Measurements from ENCODE around the gene GCFC2. TPM values are rescaled to one million over a fixed set of nuclear protein-coding genes. Genes with fewer than 3 reads are reported as not detected.

Gene GCFC2
- total and polyA plus RNA-seq, 9 of the 15 experiments (the other 6 are each of a cell fraction or from before 2014, with no cell fraction given), result 10.5 to 40.6 (median 23.0) TPM

DNA sequence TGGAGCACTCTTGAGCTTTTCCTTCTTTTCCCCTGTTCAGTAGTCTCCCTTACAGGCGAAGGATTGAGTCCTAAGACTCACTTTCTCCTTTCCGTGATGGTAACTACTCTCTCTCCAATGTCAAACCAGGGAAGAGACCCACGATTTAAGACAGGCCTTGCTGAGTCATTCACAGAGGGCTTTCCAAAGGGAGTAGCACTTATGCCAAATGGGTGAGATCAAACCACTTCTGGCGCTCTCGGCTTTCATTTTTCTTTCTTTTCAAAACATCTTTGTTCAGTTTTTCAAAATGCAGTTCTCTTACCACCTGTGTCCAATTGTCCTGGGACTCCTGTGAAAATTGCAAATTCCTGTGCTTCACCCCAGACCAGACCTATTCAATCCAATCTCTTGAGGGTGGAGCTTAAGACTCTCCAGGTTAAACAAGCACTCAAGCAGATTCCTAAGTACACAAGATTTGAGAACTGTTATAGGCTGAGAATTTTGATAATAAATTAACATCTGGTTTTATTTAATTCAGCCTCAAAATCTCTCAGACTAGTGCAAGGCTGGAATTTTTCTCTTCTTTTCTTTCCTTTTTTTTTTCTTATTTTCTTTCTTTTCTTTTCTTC lies 78.5 kb downstream of the GCFC2 start:
- H2AFZ ChIP-seq (ENCODE audit: low read depth, low read length), result peak overlapping the region; percentile 38; the same call in 1 of the 2 replicates
- no peaks in the 10 kb centered on the region for H3K79me2 ChIP-seq (ENCODE audit: control insufficient read depth, insufficient read depth, low read length)
- peak in 1 of 4 experiments; percentile 23 for DNase-seq (ENCODE audit: extremely low read depth in 1 of 4, low spot score in 3 of 4)
- ChIA-PET CTCF (ENCODE audit: low intra/inter-chr PET ratio) (no interaction called here), POLR2A (interaction anchor here (1.1 kb wide), 1 partner anchor 15 kb away, joined by 4 read pairs; the partner anchor contains the start of gene MRPL19)
- H4K20me1 ChIP-seq (replicated peaks; ENCODE audit: control insufficient read depth, insufficient read depth, low read length), result no peaks in the 10 kb centered on the region
- in situ Hi-C loops (cut with MboI) (loop anchor here (25.0 kb wide), 1 partner anchor 955 kb away; no protein-coding TSS in a partner anchor), intact Hi-C loops (cut with micrococcal nuclease) (no loop called here)
- no peak overlapping the region for H3K4me3 ChIP-seq
- no TSS peak for BruUV-seq (replicated peaks)
- H3K4me1 ChIP-seq (replicated peaks in 1 of 2; ENCODE audit: control insufficient read depth in 2 of 2, insufficient read depth in 2 of 2, low read length in 2 of 2), result no peaks in the 10 kb centered on the region
- 0 out of 3 replicates have a peak, but pooled peaks have one; percentile 49 for ATAC-seq
- peaks cover 10 to 16% of the 10 kb centered on the region in 2 experiments; a peak in 4 of 5 replicates for H3K27me3 ChIP-seq (ENCODE audit: control insufficient read depth in 2 of 2, insufficient read depth in 2 of 2, low read length in 2 of 2)
- no peak overlapping the region for H3K9ac ChIP-seq (ENCODE audit: insufficient read depth in 1 of 2, low read depth in 2 of 2, low read length in 2 of 2)
- no peak for FAIRE-seq
- H3K36me3 ChIP-seq (ENCODE audit: control insufficient read depth, insufficient read depth, low read length), result no peaks in the 10 kb centered on the region
- 3% methylated on average over 5 of the region's 5 CpGs for WGBS (ENCODE audit: insufficient coverage, low coverage, missing lambda C conversion rate)
- no peak overlapping the region for H3K4me2 ChIP-seq (ENCODE audit: insufficient read depth, low read length)
- H3K9me3 ChIP-seq (replicated peaks; ENCODE audit: control insufficient read depth, insufficient read depth, low read depth, low read length), result no peaks in the 10 kb centered on the region
- no peaks in the 10 kb centered on the region for H3K9me1 ChIP-seq (ENCODE audit: control insufficient read depth, insufficient read depth, low read length)
- no peak overlapping the region for H3K27ac ChIP-seq (ENCODE audit: extremely low read depth, low read depth, low read length)
- TF ChIP-seq NFE2L1 (tag; IDR thresholded peaks at IDR 0.05; ENCODE audit: borderline replicate concordance, low read depth) (peak; percentile 58; the same call in 1 of the 2 replicates), ZNF175 (CRISPR knock-in tag; IDR thresholded peaks at IDR 0.05; ENCODE audit: low read depth) (no peak), MYNN (IDR thresholded peaks at IDR 0.05) (no peak), MYNN (CRISPR knock-in tag; IDR thresholded peaks at IDR 0.05) (no peak), FOXP1 (CRISPR knock-in tag; IDR thresholded peaks at IDR 0.05) (no peak), ZNF57 (CRISPR knock-in tag; IDR thresholded peaks at IDR 0.05) (no peak), ZNF445 (CRISPR knock-in tag; IDR thresholded peaks at IDR 0.05; ENCODE audit: low read depth) (no peak), ZNF124 (CRISPR knock-in tag; IDR thresholded peaks at IDR 0.05) (no peak), NCOR1 (IDR thresholded peaks at IDR 0.05) (no peak), ATF6 (CRISPR knock-in tag; IDR thresholded peaks at IDR 0.05) (no peak), STAT5B (CRISPR knock-in tag; IDR thresholded peaks at IDR 0.05) (no peak), MAFK (IDR thresholded peaks at IDR 0.05; ENCODE audit: low read length) (no peak), TRIM24 (IDR thresholded peaks at IDR 0.05) (no peak), ETV6 (IDR thresholded peaks at IDR 0.05; ENCODE audit: borderline replicate concordance in 1 of 2, low read depth in 2 of 2, low read length in 1 of 2) (no peak), ETV6 (CRISPR knock-in tag; IDR thresholded peaks at IDR 0.05; ENCODE audit: borderline replicate concordance) (no peak), CREM (IDR thresholded peaks at IDR 0.05; ENCODE audit: low read depth) (no peak)
- TF ChIP-seq, protein P1, sequence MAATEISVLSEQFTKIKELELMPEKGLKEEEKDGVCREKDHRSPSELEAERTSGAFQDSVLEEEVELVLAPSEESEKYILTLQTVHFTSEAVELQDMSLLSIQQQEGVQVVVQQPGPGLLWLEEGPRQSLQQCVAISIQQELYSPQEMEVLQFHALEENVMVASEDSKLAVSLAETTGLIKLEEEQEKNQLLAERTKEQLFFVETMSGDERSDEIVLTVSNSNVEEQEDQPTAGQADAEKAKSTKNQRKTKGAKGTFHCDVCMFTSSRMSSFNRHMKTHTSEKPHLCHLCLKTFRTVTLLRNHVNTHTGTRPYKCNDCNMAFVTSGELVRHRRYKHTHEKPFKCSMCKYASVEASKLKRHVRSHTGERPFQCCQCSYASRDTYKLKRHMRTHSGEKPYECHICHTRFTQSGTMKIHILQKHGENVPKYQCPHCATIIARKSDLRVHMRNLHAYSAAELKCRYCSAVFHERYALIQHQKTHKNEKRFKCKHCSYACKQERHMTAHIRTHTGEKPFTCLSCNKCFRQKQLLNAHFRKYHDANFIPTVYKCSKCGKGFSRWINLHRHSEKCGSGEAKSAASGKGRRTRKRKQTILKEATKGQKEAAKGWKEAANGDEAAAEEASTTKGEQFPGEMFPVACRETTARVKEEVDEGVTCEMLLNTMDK (IDR thresholded peaks at IDR 0.05; ENCODE audit: borderline replicate concordance, insufficient read depth, low read depth, low read length, poor library complexity, severe bottlenecking), result no peak

All from K562 (cell line).